AG04450 (cell line): ENCODE measurements around the gene TMEM220. TPM values are rescaled to one million over a fixed set of nuclear protein-coding genes. Genes with fewer than 3 reads are reported as not detected.

Experiments used
- CTCF ChIA-PET: fragments of 300-600, 350-600 bp; formaldehyde crosslinking; extraction: SDS; loops from one replicate; lab custom pipeline; 2022; ENCODE audit warnings: antibody characterized with exemption, inconsistent platforms; lab: Charles Lee
- POLR2A ChIA-PET: fragments of 350-600 bp; formaldehyde crosslinking; extraction: SDS; loops from one replicate; lab custom pipeline; 2021; ENCODE audit warnings: antibody characterized with exemption, inconsistent platforms; lab: Yijun Ruan, JAX
- DNase-seq: peaks from one replicate; pipeline ENCODE4 v3.0.0-alpha.2; 2011; ENCODE audit warnings: low read depth, low spot score
- H3K27ac ChIP-seq: one replicate; pipeline ENCODE4 v1.5.1; 2012; ENCODE audit warnings: low read depth, low read length, control low read depth
- H3K27me3 ChIP-seq: one replicate; pipeline ENCODE4 v1.6.0; 2012; ENCODE audit warnings: low read length; ENCODE audit not compliant: control insufficient read depth, insufficient read depth
- H3K4me3 ChIP-seq: 2 replicates; pipeline ENCODE4 v1.5.1; 2011; ENCODE audit warnings: mild to moderate bottlenecking, low read depth, low read length, control low read depth
- H3K9me3 ChIP-seq: 2 replicates; pipeline ENCODE4 v1.5.1; 2012; ENCODE audit warnings: low read length; ENCODE audit not compliant: control insufficient read depth, insufficient read depth
- polyA plus RNA-seq: library from polyadenylated mRNA; depleted of rRNA; stranded (reverse); fragments of >200 nt; gene quantifications from 2 replicates; pipeline ENCODE4 v1.2.3, GENCODE V29; 2011
- TF ChIP-seq, protein P1 (sequence below): IDR thresholded peaks from 2 replicates; pipeline ENCODE4 v1.5.1; 2011; ENCODE audit warnings: low read depth, low read length, control low read depth, inconsistent platforms

TMEM220 gene
- polyA plus RNA-seq, 1 experiment: 6.1 TPM

DNA sequence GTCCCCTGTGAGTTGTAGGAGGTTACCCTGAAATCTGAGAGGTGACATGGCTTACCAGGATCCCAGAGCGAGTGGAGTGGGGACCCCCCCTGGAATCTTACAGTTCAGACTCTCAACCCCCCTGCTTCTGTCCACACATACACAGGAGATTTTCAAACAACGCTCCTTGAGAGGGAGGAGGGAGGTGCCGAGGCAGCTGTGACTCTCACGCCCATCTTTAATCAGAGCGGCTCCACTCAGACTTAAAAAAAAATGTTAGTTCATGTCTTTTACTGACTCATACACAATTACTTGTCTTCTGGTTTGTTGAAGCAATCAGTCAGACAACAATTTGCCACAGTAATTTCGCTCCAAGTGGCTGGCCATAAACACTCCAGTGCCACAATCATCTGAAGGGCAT lies 15.4 kb upstream of the TMEM220 start:
- DNase-seq: no peak
- CTCF ChIA-PET: interaction anchor here (1.3 to 4.3 kb wide), 2 partner anchors 8 to 99 kb away, joined by 4 to 32 read pairs; no protein-coding TSS in a partner anchor
- POLR2A ChIA-PET: no interaction called here

DNA sequence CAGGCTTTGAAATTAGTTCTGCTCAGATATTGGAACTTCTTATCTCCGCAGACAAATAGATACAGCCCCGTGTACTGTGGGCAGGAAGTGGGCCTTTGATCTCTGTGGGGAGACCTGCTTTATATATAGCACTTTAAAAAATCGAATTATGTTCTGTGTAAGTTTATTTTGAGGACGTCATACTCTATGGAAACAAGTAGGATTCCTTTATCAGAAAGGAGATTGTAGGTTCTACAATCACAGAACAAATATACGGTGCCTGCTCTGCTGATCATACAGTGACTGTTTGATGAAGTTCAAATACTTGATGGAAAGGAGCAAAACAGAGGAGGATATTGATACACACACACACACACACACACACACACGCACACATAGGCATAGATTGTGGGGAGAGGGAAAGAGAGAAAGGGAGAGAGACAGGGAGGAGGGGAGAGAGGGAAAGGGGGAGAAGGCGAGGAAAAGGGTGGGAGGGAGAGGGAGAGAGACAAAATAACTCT lies 14.7 kb upstream of the TMEM220 start:
- no peak overlapping the region for H3K4me3 ChIP-seq
- peaks cover 16% of the 10 kb centered on the region for H3K27me3 ChIP-seq
- CTCF ChIA-PET: interaction anchor here (0.7 to 1.3 kb wide), 2 partner anchors 28 to 98 kb away, joined by 4 to 7 read pairs; no protein-coding TSS in a partner anchor
- H3K27ac ChIP-seq: no peak overlapping the region
- POLR2A ChIA-PET: no interaction called here
- no peak for DNase-seq
- H3K9me3 ChIP-seq: no peaks in the 10 kb centered on the region
- TF ChIP-seq, protein P1, sequence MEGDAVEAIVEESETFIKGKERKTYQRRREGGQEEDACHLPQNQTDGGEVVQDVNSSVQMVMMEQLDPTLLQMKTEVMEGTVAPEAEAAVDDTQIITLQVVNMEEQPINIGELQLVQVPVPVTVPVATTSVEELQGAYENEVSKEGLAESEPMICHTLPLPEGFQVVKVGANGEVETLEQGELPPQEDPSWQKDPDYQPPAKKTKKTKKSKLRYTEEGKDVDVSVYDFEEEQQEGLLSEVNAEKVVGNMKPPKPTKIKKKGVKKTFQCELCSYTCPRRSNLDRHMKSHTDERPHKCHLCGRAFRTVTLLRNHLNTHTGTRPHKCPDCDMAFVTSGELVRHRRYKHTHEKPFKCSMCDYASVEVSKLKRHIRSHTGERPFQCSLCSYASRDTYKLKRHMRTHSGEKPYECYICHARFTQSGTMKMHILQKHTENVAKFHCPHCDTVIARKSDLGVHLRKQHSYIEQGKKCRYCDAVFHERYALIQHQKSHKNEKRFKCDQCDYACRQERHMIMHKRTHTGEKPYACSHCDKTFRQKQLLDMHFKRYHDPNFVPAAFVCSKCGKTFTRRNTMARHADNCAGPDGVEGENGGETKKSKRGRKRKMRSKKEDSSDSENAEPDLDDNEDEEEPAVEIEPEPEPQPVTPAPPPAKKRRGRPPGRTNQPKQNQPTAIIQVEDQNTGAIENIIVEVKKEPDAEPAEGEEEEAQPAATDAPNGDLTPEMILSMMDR: no peak

More for the DNA sequence above, 15.4 kb upstream of the TMEM220 start:
- Histone ChIP-seq H3K4me3 (no peak overlapping the region), H3K9me3 (no peaks in the 10 kb centered on the region), H3K27ac (no peak overlapping the region), H3K27me3 (peaks cover 14% of the 10 kb centered on the region)
- TF ChIP-seq, protein P1: no peak

DNA sequence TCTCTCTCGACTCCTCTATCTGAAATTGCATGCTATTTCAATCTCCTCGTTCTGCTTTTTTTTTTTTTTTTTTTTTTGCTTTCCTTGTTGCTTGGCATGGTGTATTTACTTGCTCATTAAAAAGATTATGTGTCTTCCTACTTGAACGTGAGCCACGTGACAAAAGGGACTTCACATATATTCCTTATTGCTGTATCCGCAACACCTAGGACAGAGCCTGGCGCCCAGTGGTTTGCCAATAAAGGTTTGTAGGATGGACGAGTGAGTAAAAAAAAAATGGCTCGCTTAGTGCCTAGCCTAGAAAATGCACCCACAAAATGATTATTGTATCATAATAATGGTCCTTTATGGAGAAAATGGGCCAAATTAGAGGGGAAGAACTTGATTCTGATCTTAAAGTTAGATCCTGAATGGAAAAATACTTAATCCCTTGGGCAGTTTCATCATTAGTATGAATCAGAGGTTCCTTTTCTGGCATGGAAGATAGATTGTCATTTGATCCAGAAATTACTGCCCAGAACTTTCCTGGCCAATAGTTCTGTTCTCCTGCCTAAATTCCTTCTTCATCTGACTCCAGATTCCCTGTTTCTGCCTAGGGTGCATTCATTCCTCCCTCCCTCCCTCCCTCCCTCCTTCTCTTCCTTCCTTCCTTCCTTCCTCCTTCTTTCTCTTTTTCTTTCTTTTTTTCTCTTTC lies 13.6 kb upstream of the TMEM220 start:
- ChIA-PET POLR2A (no interaction called here), CTCF (interaction anchor here (0.7 kb wide), 1 partner anchor 29 kb away, joined by 7 read pairs; no protein-coding TSS in a partner anchor)
- DNase-seq: no peak
- no peak overlapping the region for H3K27ac ChIP-seq
- peaks cover 14% of the 10 kb centered on the region for H3K27me3 ChIP-seq
- no peak overlapping the region for H3K4me3 ChIP-seq
- no peaks in the 10 kb centered on the region for H3K9me3 ChIP-seq
- TF ChIP-seq, protein P1: no peak

DNA sequence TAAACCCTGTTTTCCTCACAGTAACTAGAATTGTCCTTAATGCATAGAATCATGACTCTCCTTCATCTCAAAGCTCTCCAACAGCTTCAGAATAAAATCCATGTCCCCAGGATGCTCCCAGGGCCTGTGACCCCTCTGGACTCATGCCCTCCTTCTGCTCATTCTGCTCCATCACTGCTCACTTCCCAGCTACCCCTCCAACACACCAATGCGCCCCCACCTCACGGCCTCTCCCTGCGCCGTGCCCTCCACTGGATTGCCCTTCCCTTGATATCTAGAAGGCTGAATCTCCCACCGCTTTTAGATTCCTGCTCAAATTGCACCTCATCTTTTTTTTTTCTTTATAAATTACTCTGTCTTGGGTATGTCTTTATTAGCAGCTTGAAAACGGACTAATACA lies 12.6 kb upstream of the TMEM220 start:
- Histone ChIP-seq H3K27me3 (peaks cover 16% of the 10 kb centered on the region), H3K4me3 (no peak overlapping the region), H3K9me3 (no peaks in the 10 kb centered on the region), H3K27ac (no peak overlapping the region)
- no peak for DNase-seq
- TF ChIP-seq, protein P1: no peak
- ChIA-PET POLR2A (no interaction called here), CTCF (interaction anchor here (1.4 to 2.6 kb wide), 2 partner anchors 96 to 102 kb away, joined by 4 to 9 read pairs; no protein-coding TSS in a partner anchor)

DNA sequence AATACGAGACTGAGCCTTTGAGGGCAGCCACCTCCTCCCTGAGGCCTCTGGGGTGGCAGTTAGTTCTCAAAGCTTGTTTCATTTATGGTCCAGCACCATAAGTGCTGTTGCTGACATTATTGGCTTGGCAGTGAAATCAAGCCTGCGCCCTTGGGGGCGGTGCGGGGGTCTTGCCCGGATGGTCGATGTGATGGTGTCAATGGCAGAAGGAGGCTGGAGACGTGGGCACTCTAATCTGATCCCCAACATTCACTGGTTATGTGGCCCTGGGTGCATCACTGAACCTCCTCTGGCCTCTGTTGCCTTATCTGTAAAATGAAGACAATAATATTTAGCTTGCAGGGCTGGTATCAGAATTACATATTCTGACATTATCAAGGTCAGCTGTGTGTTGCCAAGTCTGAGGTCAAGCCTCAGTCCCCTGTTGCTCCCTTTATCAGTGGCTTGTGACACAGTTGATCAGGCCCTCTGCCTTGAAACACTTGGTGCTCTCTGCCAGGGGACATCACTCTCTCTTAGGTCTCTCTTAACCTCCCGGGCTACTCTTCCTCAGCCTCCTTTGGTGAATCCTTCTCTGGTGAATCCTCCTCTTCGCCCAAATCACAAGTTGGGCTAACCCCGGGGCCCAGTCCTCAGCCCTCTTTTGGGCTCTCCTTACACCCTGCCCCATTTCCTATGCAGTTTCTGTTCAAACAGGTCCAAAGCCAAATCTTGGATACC lies 11.8 kb upstream of the TMEM220 start:
- ChIA-PET POLR2A (no interaction called here), CTCF (interaction anchor here (1.4 to 2.6 kb wide), 2 partner anchors 95 to 103 kb away, joined by 4 to 9 read pairs; no protein-coding TSS in a partner anchor)
- H3K4me3 ChIP-seq: no peak overlapping the region
- H3K9me3 ChIP-seq: no peaks in the 10 kb centered on the region
- peaks cover 17% of the 10 kb centered on the region for H3K27me3 ChIP-seq
- DNase-seq: no peak
- TF ChIP-seq, protein P1: no peak
- H3K27ac ChIP-seq: no peak overlapping the region
